Measurements from ENCODE around the gene MCRIP2.

DNA sequence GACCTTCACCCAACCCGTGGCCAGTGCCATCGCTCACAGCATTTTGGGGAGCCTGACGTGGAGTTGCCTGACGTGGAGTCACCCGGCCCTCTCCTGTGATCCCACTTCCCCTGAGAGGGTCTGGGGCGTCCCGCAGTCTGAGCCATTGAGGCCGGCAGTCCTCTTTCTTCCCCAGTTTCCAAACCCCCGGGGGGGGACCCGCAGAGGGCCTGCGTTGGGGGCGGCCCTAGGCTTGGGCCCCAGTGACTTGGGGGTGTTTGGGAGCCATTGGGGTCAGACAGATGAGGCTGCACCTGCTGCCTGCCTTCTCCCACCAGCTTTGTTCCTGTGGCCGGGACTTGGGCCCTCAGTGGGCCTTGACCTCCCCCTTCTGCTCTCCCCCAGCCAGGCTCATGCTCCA is 28.0 kb downstream of the MCRIP2 start:
- no peak for TF ChIP-seq RAD21 (IDR thresholded peaks at IDR 0.05; ENCODE audit: low read depth)
- no peak for TF ChIP-seq EGR1 (IDR thresholded peaks at IDR 0.05)
- TF ChIP-seq TAF1 (IDR thresholded peaks at IDR 0.05; ENCODE audit: low read depth): no peak
- no peak for TF ChIP-seq CREB1 (IDR thresholded peaks at IDR 0.05; ENCODE audit: low read depth)
- no peak for TF ChIP-seq YY1 (IDR thresholded peaks at IDR 0.05; ENCODE audit: low read depth)
- TF ChIP-seq MAX (IDR thresholded peaks at IDR 0.05): no peak
- TF ChIP-seq EP300 (IDR thresholded peaks at IDR 0.05; ENCODE audit: borderline replicate concordance): no peak

Data from Ishikawa (cell line).